ENCODE results near the gene CTBP2.

Gene CTBP2

GRCh38 chr10:125129076-125129458, 31.3 kb downstream of the CTBP2 start:
- no peak overlapping the region for H3K4me3 ChIP-seq (ENCODE audit: low read depth, low read length)
- no peak for TF ChIP-seq CTCF (IDR thresholded peaks at IDR 0.05; ENCODE audit: borderline replicate concordance, insufficient read depth, low read depth, low read length)

- no peak for TF ChIP-seq CTCF (IDR thresholded peaks at IDR 0.05; ENCODE audit: borderline replicate concordance, insufficient read depth, low read depth, low read length)
- no peak overlapping the region for H3K4me3 ChIP-seq (ENCODE audit: low read depth, low read length)
Observed at GRCh38 chr10:125128397-125129075, 31.8 kb downstream of the CTBP2 start.

DNA sequence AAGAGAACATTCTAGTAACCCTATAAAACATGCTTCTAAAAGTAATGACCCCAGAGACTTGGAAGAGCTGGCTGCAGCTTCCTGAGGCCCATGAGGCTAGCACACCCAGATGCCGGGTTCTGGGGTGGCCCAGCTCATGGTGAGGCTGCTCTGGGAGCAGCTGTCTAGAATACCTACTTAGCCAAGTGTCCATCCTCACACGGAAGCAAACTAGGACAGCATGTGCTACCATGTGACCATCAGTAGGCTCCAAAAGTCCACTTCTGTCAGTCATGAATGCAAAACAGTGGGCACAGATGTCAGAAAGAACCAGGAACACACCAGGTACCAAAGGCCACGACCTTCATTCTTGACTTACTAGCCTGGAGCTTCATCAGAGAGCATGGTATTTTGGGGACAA, 32.4 kb downstream of the CTBP2 start:
- no peak for TF ChIP-seq CTCF (IDR thresholded peaks at IDR 0.05; ENCODE audit: borderline replicate concordance, insufficient read depth, low read depth, low read length)
- no peak overlapping the region for H3K4me3 ChIP-seq (ENCODE audit: low read depth, low read length)

- H3K4me3 ChIP-seq (ENCODE audit: low read depth, low read length) = no peak overlapping the region
- no peak for TF ChIP-seq CTCF (IDR thresholded peaks at IDR 0.05; ENCODE audit: borderline replicate concordance, insufficient read depth, low read depth, low read length)
Observed at GRCh38 chr10:125127110-125127509, 33.3 kb downstream of the CTBP2 start.

- no peak overlapping the region for H3K4me3 ChIP-seq (ENCODE audit: low read depth, low read length)
- no peak for TF ChIP-seq CTCF (IDR thresholded peaks at IDR 0.05; ENCODE audit: borderline replicate concordance, insufficient read depth, low read depth, low read length)
Observed at GRCh38 chr10:125125951-125126735, 34.2 kb downstream of the CTBP2 start.

DNA sequence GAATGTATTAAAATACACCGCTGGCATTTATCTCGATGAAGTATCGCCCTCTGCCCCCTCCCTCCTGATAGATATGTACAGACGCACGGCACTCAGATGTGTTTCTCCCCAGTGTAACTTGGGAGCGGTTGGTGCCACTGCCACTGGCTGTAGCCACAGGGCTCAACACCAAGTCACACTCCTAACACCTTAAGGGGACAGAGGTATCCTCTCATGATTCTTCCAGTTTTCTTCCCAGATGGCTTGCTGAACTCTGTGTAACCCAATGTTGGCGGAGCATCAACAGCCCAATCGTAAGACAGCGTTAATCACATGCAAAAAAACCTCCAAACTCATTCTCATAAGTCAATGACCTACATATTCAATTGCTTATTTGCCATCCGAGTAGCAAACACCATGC, 35.5 kb downstream of the CTBP2 start:
- no peak for TF ChIP-seq CTCF (IDR thresholded peaks at IDR 0.05; ENCODE audit: borderline replicate concordance, insufficient read depth, low read depth, low read length)
- no peak overlapping the region for H3K4me3 ChIP-seq (ENCODE audit: low read depth, low read length)

GRCh38 chr10:125124115-125124487, 36.3 kb downstream of the CTBP2 start:
- no peak overlapping the region for H3K4me3 ChIP-seq (ENCODE audit: low read depth, low read length)
- no peak for TF ChIP-seq CTCF (IDR thresholded peaks at IDR 0.05; ENCODE audit: borderline replicate concordance, insufficient read depth, low read depth, low read length)

Data from GM12875 (cell line).